Frontal cortex (tissue), 4 donors: Measurements from ENCODE around the gene CNTLN. TPM values are rescaled to one million over a fixed set of nuclear protein-coding genes. Genes with fewer than 3 reads are reported as not detected.
"Not testable (repeated sequence)": the region's sequence is repeated elsewhere in the genome, so short reads cannot be mapped to it uniquely, and the experiment has no call there.

ENCODE experiments used
- DNase-seq, 2 donors: peaks; one replicate each; pipeline ENCODE4 v3.0.0; 2012; ENCODE audit warnings: low spot score in 2 of 2
- FAIRE-seq: peaks from 2 replicates; lab custom pipeline; 2012; peaks lifted over from hg19 to GRCh38; lab: Jason Lieb, UNC
- total RNA-seq: library from RNA; depleted of rRNA; stranded (reverse); fragments of >200 nt; gene quantifications from one replicate; pipeline ENCODE4 v1.2.3, GENCODE V29; 2014
- donor health status: control.
- donor health status: control.
- donor health status: control.

CNTLN gene
- total RNA-seq, 1 donor from 2014 or later: 20.0 TPM

GRCh38 chr9:17177496-17177895 is 42.7 kb downstream of the CNTLN start:
- FAIRE-seq, DNase-seq: not testable (repeated sequence)

DNA sequence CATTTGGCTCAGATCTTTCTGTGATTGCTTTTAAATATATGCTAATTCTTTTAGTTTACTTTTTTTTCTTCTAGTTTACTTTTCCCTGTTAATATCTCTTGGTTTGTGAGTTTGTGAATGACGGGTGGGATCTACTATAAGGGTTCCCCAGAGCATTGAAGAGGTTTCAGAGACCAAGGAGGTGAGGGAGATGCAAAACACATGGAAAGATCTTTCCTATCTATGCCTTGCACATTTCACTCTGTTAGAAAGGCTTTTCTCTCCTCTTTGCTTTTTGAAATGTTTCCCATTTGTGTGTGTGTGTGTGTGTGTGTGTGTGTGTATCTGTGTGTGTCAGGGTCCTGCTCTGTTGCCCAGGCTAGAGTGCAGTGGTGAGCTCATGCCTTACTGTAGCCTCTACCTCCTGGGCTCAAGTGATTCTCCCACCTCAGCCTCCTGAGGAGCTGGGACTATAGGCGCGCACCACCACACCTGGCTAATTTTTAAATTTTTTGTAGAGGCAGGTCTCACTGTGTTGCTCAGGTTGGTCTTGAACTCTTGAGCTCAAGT is 50.7 kb downstream of the CNTLN start:
- FAIRE-seq (no peak), DNase-seq (no peak)

- DNase-seq: no peak
- FAIRE-seq: no peak
Observed at GRCh38 chr9:17191082-17191481, 56.2 kb downstream of the CNTLN start.

DNA sequence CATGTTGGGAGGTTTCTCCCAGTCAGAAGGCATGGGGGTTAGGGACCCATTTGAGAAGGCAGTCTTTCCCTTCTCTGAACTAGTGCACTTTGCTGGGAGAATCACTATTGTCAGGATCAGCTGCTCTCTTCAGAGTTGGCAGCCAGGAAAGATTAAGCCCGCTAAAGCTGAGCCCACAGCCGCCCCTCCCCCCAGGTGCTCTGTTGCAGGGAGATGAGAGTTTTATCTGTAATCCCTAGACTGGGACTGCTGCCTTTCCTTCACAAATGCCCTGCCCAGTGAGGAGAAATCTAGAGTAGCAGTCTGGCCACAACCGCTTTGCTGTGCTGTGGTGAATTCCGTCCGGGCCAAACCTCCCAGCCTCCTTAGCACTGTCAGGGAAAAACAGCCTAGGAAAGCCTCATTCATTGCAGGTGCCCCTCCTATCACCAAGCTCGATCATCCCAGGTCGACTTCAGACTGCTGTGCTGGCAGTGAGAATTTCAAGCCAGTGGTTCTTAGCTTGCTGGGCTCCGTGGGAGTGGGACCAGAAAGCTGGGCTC is 69.8 kb downstream of the CNTLN start:
- FAIRE-seq: no peak
- no peak for DNase-seq

- FAIRE-seq (no peak), DNase-seq (no peak)
Observed at GRCh38 chr9:17216011-17216410, 81.2 kb downstream of the CNTLN start.

- no peak for FAIRE-seq
Observed at GRCh38 chr9:17216646-17217045, 81.8 kb downstream of the CNTLN start.

DNA sequence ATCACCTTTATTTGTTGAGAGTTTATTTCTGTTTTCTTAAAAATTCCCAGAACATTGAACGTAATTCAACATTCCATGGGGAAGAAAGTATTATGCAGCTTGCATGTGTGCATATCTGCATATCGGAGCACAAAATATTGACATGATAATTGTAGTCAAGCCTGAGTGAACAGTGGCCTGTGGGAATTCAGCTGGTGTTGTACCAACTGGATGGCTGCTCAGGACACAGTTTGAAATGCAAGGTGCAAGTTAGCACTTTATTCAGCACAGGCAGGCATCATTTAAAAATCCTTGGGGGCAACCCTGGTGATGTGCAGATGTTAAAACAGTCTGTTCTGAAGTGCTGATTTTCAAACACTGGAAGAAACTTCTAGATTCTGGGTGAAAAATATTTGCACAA is 82.4 kb downstream of the CNTLN start:
- FAIRE-seq (no peak), DNase-seq (no peak)

More at GRCh38 chr9:17216646-17217045, 81.8 kb downstream of the CNTLN start:
- DNase-seq: no peak

- no peak for FAIRE-seq
- no peak for DNase-seq
Observed at GRCh38 chr9:17219261-17219660, 84.4 kb downstream of the CNTLN start.

- no peak for FAIRE-seq
- no peak for DNase-seq
Observed at GRCh38 chr9:17222932-17223331, 88.1 kb downstream of the CNTLN start.

- DNase-seq: no peak
- FAIRE-seq: no peak
Observed at GRCh38 chr9:17225407-17225806, 90.6 kb downstream of the CNTLN start.

- DNase-seq: no peak
- no peak for FAIRE-seq
Observed at GRCh38 chr9:17229945-17230560, 95.2 kb downstream of the CNTLN start.

DNA sequence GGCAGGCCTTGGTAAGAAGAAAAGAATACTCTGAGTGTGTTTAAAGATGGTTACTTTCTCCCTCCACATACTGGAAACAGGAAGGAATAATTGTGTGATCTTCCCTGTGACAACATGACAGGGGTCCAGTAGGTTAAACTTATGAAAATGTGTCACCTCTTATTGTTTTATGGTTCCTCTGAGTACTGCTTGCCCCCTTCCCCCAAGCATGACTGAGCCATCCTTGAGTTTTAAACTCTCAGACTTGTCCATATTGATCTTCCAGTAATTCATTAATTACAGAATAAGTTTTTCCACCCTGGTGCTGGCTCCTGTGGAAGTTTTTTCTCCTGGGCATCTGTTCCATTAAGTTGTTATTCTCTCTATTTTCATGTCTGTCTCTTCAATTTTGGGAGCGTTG is 95.8 kb downstream of the CNTLN start:
- no peak for FAIRE-seq
- no peak for DNase-seq

GRCh38 chr9:17236147-17236546 is 101.3 kb downstream of the CNTLN start:
- DNase-seq (no peak), FAIRE-seq (no peak)

GRCh38 chr9:17246770-17247169 is 111.9 kb downstream of the CNTLN start:
- no peak for DNase-seq
- FAIRE-seq: no peak

DNA sequence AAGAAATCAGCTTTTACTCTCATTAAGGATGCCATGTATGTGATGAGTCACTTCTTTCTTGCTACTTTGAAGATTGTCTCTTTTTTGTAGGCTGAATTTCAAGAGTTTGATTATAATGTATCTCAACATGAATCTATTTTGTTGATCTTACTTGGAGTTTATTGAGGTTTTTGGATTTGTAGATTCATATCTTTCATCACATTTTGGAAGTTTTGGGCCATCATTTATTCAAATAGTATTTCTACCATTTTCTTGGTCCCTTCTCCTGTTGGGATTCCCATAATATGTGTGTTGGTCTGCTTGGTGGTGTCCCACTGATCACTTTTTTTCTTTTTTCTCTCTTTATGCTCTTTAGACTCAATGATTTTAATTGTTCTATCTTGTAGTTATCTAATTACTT is 116.3 kb downstream of the CNTLN start:
- DNase-seq: no peak
- FAIRE-seq: no peak

DNA sequence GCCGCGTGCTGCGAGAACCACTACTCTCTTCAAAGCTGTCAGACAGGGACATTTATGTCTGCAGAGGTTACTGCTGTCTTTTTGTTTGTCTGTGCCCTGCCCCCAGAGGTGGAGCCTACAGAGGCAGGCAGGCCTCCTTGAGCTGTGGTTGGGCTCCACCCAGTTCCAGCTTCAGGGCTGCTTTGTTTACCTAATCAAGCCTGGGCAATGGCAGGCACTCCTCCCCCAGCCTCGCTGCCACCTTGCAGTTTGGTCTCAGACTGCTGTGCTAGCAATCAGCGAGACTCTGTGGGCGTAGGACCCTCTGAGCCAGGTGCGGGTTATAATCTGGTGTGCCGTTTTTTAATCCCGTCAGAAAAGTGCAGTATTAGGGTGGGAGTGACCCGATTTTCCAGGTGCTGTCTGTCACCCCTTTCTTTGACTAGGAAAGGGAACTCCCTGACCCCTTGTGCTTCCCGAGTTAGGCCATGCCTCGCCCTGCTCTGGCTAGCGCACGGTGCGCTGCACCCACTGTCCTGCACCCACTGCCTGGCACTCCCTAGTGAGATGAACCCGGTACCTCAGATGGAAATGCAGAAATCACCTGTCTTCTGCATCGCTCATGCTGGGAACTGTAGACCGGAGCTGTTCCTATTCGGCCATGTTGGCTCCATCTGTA is 133.8 kb downstream of the CNTLN start:
- not testable (repeated sequence) for DNase-seq, FAIRE-seq

- DNase-seq (no peak), FAIRE-seq (peak; percentile 47)
Observed at GRCh38 chr9:17269799-17270198, 135.0 kb downstream of the CNTLN start.

DNA sequence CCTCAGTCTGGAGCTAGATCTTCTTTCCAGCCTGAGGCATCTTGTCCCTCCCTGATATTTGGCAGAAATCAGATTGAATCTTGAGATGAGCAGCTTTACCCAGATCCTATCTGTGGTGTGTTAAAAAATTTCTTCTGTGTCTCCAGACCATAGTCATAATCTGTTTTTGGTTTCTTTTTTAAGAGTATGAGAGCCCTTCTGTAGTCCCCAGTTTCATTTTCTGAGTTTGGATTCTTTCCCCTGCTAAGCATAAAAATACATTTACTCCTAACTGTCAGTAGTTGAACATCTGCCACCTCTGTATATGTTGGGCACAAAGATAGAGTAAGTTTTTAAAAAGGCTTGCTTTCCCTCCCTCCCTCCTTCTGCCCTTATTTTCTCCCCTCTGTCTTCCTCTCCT is 137.7 kb downstream of the CNTLN start:
- FAIRE-seq (no peak), DNase-seq (no peak)

- FAIRE-seq: no peak
- DNase-seq: no peak
Observed at GRCh38 chr9:17280350-17281012, 145.6 kb downstream of the CNTLN start.

- not testable (repeated sequence) for DNase-seq, FAIRE-seq
Observed at GRCh38 chr9:17290673-17291072, 155.8 kb downstream of the CNTLN start.

- DNase-seq (no peak), FAIRE-seq (no peak)
Observed at GRCh38 chr9:17291766-17292165, 156.9 kb downstream of the CNTLN start.
